GM19240 (cell line): ENCODE measurements around the gene TRIM10.
"Not testable (repeated sequence)": the region's sequence is repeated elsewhere in the genome, so short reads cannot be mapped to it uniquely, and the experiment has no call there.

ENCODE experiments used
- DNase-seq: peaks from one replicate; pipeline ENCODE4 v3.0.0; 2011; ENCODE audit warnings: low spot score; ENCODE audit not compliant: insufficient read length

TRIM10 gene

GRCh38 chr6:30172681-30173080 is 11.7 kb upstream of the TRIM10 start:
- no peak for DNase-seq

- DNase-seq = no peak
Measured at GRCh38 chr6:30171677-30172471, 10.9 kb upstream of the TRIM10 start.

GRCh38 chr6:30169658-30170614 is 8.9 kb upstream of the TRIM10 start:
- no peak for DNase-seq

- no peak for DNase-seq
Measured at GRCh38 chr6:30168741-30169140, 7.7 kb upstream of the TRIM10 start.

- DNase-seq = no peak
Measured at GRCh38 chr6:30167101-30167500, 6.1 kb upstream of the TRIM10 start.

GRCh38 chr6:30165238-30165637 is 4.2 kb upstream of the TRIM10 start:
- not testable (repeated sequence) for DNase-seq

- DNase-seq = no peak
Measured at GRCh38 chr6:30164714-30165113, 3.7 kb upstream of the TRIM10 start.

GRCh38 chr6:30163918-30164654 is 3.1 kb upstream of the TRIM10 start:
- DNase-seq = no peak

GRCh38 chr6:30163090-30163917 is 2.3 kb upstream of the TRIM10 start, which contains the start of gene TRIM15:
TRIM15 (plus strand) TSS chr6:30163546; CDS start chr6:30163685, 139 bp downstream.
- no peak for DNase-seq

GRCh38 chr6:30162265-30163089 is 1.5 kb upstream of the TRIM10 start:
- DNase-seq = no peak

GRCh38 chr6:30160008-30160784 is 815 bp downstream of the TRIM10 start:
- no peak for DNase-seq

GRCh38 chr6:30158475-30159040 is 2.5 kb downstream of the TRIM10 start:
- DNase-seq = no peak

- DNase-seq = no peak
Measured at GRCh38 chr6:30157999-30158398, 3.0 kb downstream of the TRIM10 start.

GRCh38 chr6:30157581-30157980 is 3.4 kb downstream of the TRIM10 start:
- no peak for DNase-seq

- no peak for DNase-seq
Measured at GRCh38 chr6:30156774-30157173, 4.2 kb downstream of the TRIM10 start.

GRCh38 chr6:30156262-30156599 is 4.8 kb downstream of the TRIM10 start:
- no peak for DNase-seq

- DNase-seq = no peak
Measured at GRCh38 chr6:30155520-30156261, 5.3 kb downstream of the TRIM10 start.
